B cell (primary cell): ENCODE measurements around the gene GZMB. TPM values are rescaled to one million over a fixed set of nuclear protein-coding genes. Genes with fewer than 3 reads are reported as not detected.

Source experiments
- ATAC-seq: fragments of 200-7000 bp; cut with Tn5 transposase; one replicate; pipeline ENCODE4 v1.10.0; 2021; ENCODE audit warnings: low read depth, mild to moderate bottlenecking, moderate number of reproducible peaks, moderate library complexity
- CTCF ChIA-PET: fragments of 350-600 bp; sonication (Branson Sonifier 250); formaldehyde crosslinking; loops from one replicate; lab custom pipeline; 2021; ENCODE audit warnings: antibody characterized with exemption, inconsistent platforms; lab: Charles Lee
- POLR2A ChIA-PET: fragments of 350-600 bp; sonication (Branson Sonifier 250); formaldehyde crosslinking; loops from one replicate; lab custom pipeline; 2021; ENCODE audit warnings: antibody characterized with exemption; lab: Charles Lee
- DNase-seq: peaks from one replicate; pipeline ENCODE4 v3.0.0; 2013
- H2AFZ ChIP-seq: 2 replicates; pipeline ENCODE4 v1.6.1; 2012; ENCODE audit warnings: mild to moderate bottlenecking, low read depth, low read length; ENCODE audit not compliant: insufficient read depth, poor library complexity, severe bottlenecking
- H3K27ac ChIP-seq, 2 donors: 1 replicate in 1 of 2; 2 replicates in 1 of 2; pipeline ENCODE4 v1.5.1; 2012 to 2013; ENCODE audit warnings: low read length in 2 of 2, mild to moderate bottlenecking in 2 of 2, moderate library complexity in 1 of 2
- H3K27me3 ChIP-seq, 4 experiments: fragments of 200-600 bp in 1 of 4; sonication (generic) in 1 of 4; replicated peaks in 1 of 4; 1 replicate in 2 of 4; 2 replicates in 2 of 4; pipeline versions ENCODE4 v1.6.1 to v1.7.0; 2013 to 2016; ENCODE audit warnings: low read length in 3 of 4, mild to moderate bottlenecking in 2 of 4, mixed read lengths in 1 of 4, moderate library complexity in 1 of 4; ENCODE audit not compliant: insufficient read depth in 4 of 4, control insufficient read depth in 3 of 4; ENCODE audit errors: control extremely low read depth in 1 of 4
- H3K36me3 ChIP-seq, 2 experiments: replicated peaks in 1 of 2; 1 replicate in 1 of 2; 2 replicates in 1 of 2; pipeline versions ENCODE4 v1.6.1 to v1.7.1; 2013; ENCODE audit warnings: low read length in 1 of 2; ENCODE audit not compliant: insufficient read depth in 2 of 2, control insufficient read depth in 1 of 2; ENCODE audit errors: control extremely low read depth in 1 of 2, extremely low read depth in 1 of 2
- H3K4me1 ChIP-seq, 2 donors: fragments of 200-600 bp in 1 of 2; sonication (generic) in 1 of 2; 1 replicate in 1 of 2; 2 replicates in 1 of 2; pipeline versions ENCODE4 v1.5.1 to v1.6.1; 2013 to 2017; ENCODE audit warnings: low read length in 2 of 2; ENCODE audit not compliant: control insufficient read depth in 2 of 2, insufficient read depth in 2 of 2
- H3K4me2 ChIP-seq: replicated peaks from 2 replicates; pipeline ENCODE3; 2012; ENCODE audit warnings: mild to moderate bottlenecking, low read depth, low read length; ENCODE audit not compliant: poor library complexity, severe bottlenecking
- H3K4me3 ChIP-seq, 5 experiments: fragments of 200-600 bp in 1 of 5; sonication (generic) in 1 of 5; 1 replicate in 3 of 5; 2 replicates in 2 of 5; pipeline versions ENCODE4 v1.5.1 to v1.7.0; 2011 to 2016; ENCODE audit warnings: low read length in 4 of 5, mild to moderate bottlenecking in 4 of 5, low read depth in 2 of 5, control low read depth in 1 of 5, moderate library complexity in 1 of 5; ENCODE audit not compliant: insufficient read depth in 1 of 5; ENCODE audit errors: control extremely low read depth in 1 of 5, extremely low read depth in 1 of 5
- H3K79me2 ChIP-seq: fragments of 200-600 bp; sonication (generic); one replicate; pipeline ENCODE4 v1.6.0; 2016; ENCODE audit warnings: low read length; ENCODE audit not compliant: control insufficient read depth, insufficient read depth
- H3K9ac ChIP-seq: fragments of 200-600 bp; sonication (generic); 2 replicates; pipeline ENCODE4 v1.6.1; 2017; ENCODE audit warnings: mild to moderate bottlenecking, low read length, moderate library complexity
- H3K9me3 ChIP-seq, 3 donors: one replicate each; pipeline versions ENCODE4 v1.6.1 to v1.7.1; 2013; ENCODE audit warnings: low read length in 2 of 3; ENCODE audit not compliant: control insufficient read depth in 2 of 3, insufficient read depth in 1 of 3; ENCODE audit errors: control extremely low read depth in 1 of 3
- H4K20me1 ChIP-seq: 2 replicates; pipeline ENCODE4 v1.6.0; 2012; ENCODE audit warnings: mild to moderate bottlenecking, low read length; ENCODE audit not compliant: insufficient read depth, control insufficient read depth, poor library complexity, severe bottlenecking
- H3K27ac Mint-ChIP-seq: one replicate; pipeline ENCODE4 v1.8.0; 2021; ENCODE audit warnings: mixed read lengths
- H3K27me3 Mint-ChIP-seq: one replicate; pipeline ENCODE4 v1.8.0; 2021; ENCODE audit warnings: mixed read lengths
- H3K4me1 Mint-ChIP-seq: one replicate; pipeline ENCODE4 v1.8.0; 2021; ENCODE audit warnings: mixed read lengths
- H3K4me3 Mint-ChIP-seq: one replicate; pipeline ENCODE4 v1.8.0; 2021; ENCODE audit warnings: mixed read lengths
- H3K9me3 Mint-ChIP-seq: one replicate; pipeline ENCODE4 v1.8.0; 2022; ENCODE audit warnings: mixed read lengths; ENCODE audit not compliant: insufficient read depth
- CTCF ChIP-seq: fragments of 200-600 bp; IDR thresholded peaks from one replicate; pipeline ENCODE4 v1.8.0; 2022; ENCODE audit warnings: antibody characterized with exemption, mild to moderate bottlenecking
- EZH2 ChIP-seq: IDR thresholded peaks from 2 replicates; pipeline ENCODE4 v1.6.1; 2012; ENCODE audit warnings: borderline replicate concordance, low read depth, mild to moderate bottlenecking, moderate library complexity, low read length; ENCODE audit not compliant: insufficient read depth, poor library complexity, severe bottlenecking
- WGBS: methylation state at CpG from one replicate; pipeline ENCODE4 v1.1.5; 2013; ENCODE audit warnings: missing lambda C conversion rate; ENCODE audit not compliant: insufficient coverage; 5-methylcytosine and 5-hydroxymethylcytosine counted together
- intact Hi-C: fragments of 100-400 bp; cut with micrococcal nuclease; formaldehyde crosslinking; loops from one replicate; pipeline ENCODE4 v1.10.0; 2022
- polyA plus RNA-seq: library from polyadenylated mRNA; depleted of rRNA; stranded (reverse); fragments of >200 nt; gene quantifications from 2 replicates; pipeline ENCODE4 v1.2.3, GENCODE V29; 2012
- total RNA-seq, 2 donors: library from RNA; stranded (reverse); fragments of 120-200 nt in 1 of 2; gene quantifications; 1 replicate in 1 of 2; 2 replicates in 1 of 2; pipeline versions ENCODE4 v1.2.3 to v1.2.4, GENCODE V29; 2013 to 2022

The GZMB gene
- total and polyA plus RNA-seq, 2 donors (not counting 1 experiment from before 2014, with no cell fraction given), result 0.88 to 1.5 TPM

- H3K9me3 Mint-ChIP-seq, result no peaks in the 10 kb centered on the region
- H3K4me3 Mint-ChIP-seq, result no peak overlapping the region
- Histone ChIP-seq H2AFZ (no peak overlapping the region), H3K9ac (no peak overlapping the region), H3K27me3 (no peaks in the 10 kb centered on the region), H3K4me1 (peaks cover 8% of the 10 kb centered on the region in 2 donors), H3K27ac (no peak overlapping the region), H3K4me3 (no peak overlapping the region), H3K4me2 (no peak overlapping the region), H3K79me2 (no peaks in the 10 kb centered on the region), H3K9me3 (no peaks in the 10 kb centered on the region), H4K20me1 (no peaks in the 10 kb centered on the region), H3K36me3 (no peaks in the 10 kb centered on the region)
- no peak for ATAC-seq
- peaks cover 31% of the 10 kb centered on the region for H3K4me1 Mint-ChIP-seq
- intact Hi-C loops, result no loop called here
- CTCF ChIA-PET, result interaction anchor here (1.2 kb wide), 1 partner anchor 67 kb away, joined by 5 read pairs; no protein-coding TSS in a partner anchor
- no peak for DNase-seq
- H3K27me3 Mint-ChIP-seq, result peaks cover 4% of the 10 kb centered on the region
- H3K27ac Mint-ChIP-seq, result no peak overlapping the region
- no peak for TF ChIP-seq CTCF
- POLR2A ChIA-PET, result no interaction called here
Measured at GRCh38 chr14:24612196-24612595, 21.8 kb downstream of the GZMB start.

- no peaks in the 10 kb centered on the region for H4K20me1 ChIP-seq
- no peaks in the 10 kb centered on the region for H3K9me3 ChIP-seq
- Mint-ChIP-seq H3K27me3 (peaks cover 4% of the 10 kb centered on the region), H3K27ac (peak within 1 kb of the TSS; percentile 52), H3K4me1 (peaks cover 42% of the 10 kb centered on the region), H3K9me3 (no peaks in the 10 kb centered on the region), H3K4me3 (no peak within 1 kb of the TSS)
- peaks cover 25 to 27% of the 10 kb centered on the region in 2 donors for H3K4me1 ChIP-seq
- H3K4me3 ChIP-seq, result no peak within 1 kb of the TSS
- CTCF ChIA-PET, result interaction anchor here (7.6 kb wide), 1 partner anchor 70 kb away, joined by 74 read pairs; no protein-coding TSS in a partner anchor
- H3K36me3 ChIP-seq, result no peaks in the 10 kb centered on the region
- H3K4me2 ChIP-seq, result no peak within 1 kb of the TSS
- DNase-seq (no peak), ATAC-seq (no peak)
- H3K27me3 ChIP-seq, result no peaks in the 10 kb centered on the region
- peak within 1 kb of the TSS; percentile 21 for H2AFZ ChIP-seq
- WGBS, result no CpG with 5 or more reads among the region's 2 CpGs
- intact Hi-C loops, result no loop called here
- no peak within 1 kb of the TSS for H3K27ac ChIP-seq
- H3K9ac ChIP-seq, result no peak within 1 kb of the TSS
- H3K79me2 ChIP-seq, result no peaks in the 10 kb centered on the region
- POLR2A ChIA-PET, result no interaction called here
- no peak for TF ChIP-seq CTCF
- no peak for TF ChIP-seq EZH2
Measured at GRCh38 chr14:24609655-24610344, 24.2 kb downstream of the GZMB start, which contains the start of gene GZMH. Gene GZMH (minus strand): TSS chr14:24609685. CDS start chr14:24609613, 72 bp downstream.
